ENCODE measurements around the gene SKAP1.
"Not testable (repeated sequence)": the region's sequence is repeated elsewhere in the genome, so short reads cannot be mapped to it uniquely, and the experiment has no call there.

SKAP1 gene

GRCh38 chr17:48459070-48459844, 29.2 kb upstream of the SKAP1 start:
- DNase-seq, result no peak
- no peak for TF ChIP-seq GATA1 (IDR thresholded peaks at IDR 0.05; ENCODE audit: low read depth, low read length)

DNA sequence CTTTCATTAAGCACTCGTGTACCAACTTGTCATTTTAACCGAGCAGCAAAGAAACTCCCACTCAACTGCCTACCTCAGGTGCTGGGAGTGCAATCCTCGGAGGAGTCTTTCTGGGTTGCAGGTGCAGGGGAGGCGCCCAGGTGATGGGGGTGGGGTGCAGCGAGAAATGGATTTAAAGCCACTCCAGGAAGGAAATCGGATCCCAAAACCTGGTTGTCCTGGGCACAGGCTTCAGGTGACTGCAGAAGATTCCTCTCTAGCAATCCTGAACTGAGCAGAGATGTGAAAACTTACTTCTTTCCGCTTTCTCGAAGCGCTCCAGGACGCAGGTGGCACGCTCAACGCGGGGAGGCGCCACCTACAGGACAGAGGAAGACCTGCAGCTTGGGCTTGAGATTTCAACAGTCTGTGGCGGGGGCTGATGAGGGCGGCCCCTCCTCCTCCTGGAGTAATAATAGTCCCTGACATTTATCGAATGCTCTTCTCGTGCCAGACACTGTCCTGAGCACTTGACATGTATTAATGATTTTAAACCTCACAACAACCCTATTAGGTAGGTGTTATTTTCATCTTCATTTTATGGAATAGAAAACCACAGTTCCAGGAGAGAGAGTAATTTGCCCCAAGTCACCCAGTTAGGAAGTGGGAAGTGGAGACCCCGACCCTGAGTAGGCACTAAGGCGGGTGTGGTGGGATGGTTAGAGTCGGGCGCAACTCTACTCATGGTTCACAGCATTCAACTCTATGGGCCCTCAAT, 27.2 kb upstream of the SKAP1 start:
- peak; percentile 82 to 87 for DNase-seq
- TF ChIP-seq GATA1 (IDR thresholded peaks at IDR 0.05; ENCODE audit: low read depth, low read length), result no peak
- TF ChIP-seq POLR2A (IDR thresholded peaks at IDR 0.05; ENCODE audit: low read length), result no peak

DNA sequence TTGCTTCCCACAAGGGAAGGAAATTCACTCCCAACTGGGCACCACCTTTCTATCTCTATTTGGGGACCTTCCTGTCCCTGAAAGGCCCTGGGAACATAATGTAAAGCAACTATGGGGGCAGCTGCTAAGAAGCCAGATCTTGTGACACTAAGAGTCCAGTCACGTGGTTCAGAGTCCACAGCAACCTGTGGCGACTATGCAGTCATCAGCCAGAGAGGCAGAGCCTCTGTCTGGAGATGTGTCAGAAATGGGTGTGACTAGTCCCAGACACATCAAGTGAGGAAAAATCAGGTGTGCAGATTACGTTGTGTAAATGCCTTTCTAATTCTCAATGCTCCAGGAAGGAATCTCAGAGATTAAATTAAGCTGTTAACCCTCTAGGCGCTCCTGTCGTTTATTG, 26.6 kb upstream of the SKAP1 start:
- peak; percentile 63 to 67 for DNase-seq

GRCh38 chr17:48455791-48456190, 25.8 kb upstream of the SKAP1 start:
- peak; percentile 78 to 89 for DNase-seq
- no peak for TF ChIP-seq GATA1 (IDR thresholded peaks at IDR 0.05; ENCODE audit: low read depth, low read length)
- no peak for TF ChIP-seq POLR2A (IDR thresholded peaks at IDR 0.05; ENCODE audit: low read length)

More for the DNA sequence above, 26.6 kb upstream of the SKAP1 start:
- no peak for TF ChIP-seq GATA1 (IDR thresholded peaks at IDR 0.05; ENCODE audit: low read depth, low read length)
- TF ChIP-seq POLR2A (IDR thresholded peaks at IDR 0.05; ENCODE audit: low read length), result no peak

DNA sequence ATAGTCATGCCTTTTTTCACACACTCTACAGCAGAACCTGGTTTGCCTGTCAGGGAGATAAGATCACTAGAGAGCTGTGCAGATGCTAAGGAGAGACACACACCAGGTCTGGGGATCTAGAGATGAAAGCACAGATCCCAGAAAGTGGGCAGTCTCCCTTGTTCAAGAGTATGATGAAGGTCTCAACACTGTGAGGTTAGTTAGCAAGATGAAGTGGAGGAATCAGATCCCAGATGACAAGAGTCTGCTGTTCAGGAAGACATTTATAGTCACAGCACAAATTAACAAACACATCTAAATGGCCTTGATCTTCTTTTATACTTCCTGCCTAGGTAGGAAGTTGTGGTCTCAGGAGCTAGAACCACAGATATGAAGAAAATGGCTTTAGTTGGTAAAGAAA, 23.4 kb upstream of the SKAP1 start:
- no peak for DNase-seq
- TF ChIP-seq GATA1 (IDR thresholded peaks at IDR 0.05; ENCODE audit: low read depth, low read length) (no peak), POLR2A (IDR thresholded peaks at IDR 0.05; ENCODE audit: low read length) (no peak)

GRCh38 chr17:48451489-48451888, 21.5 kb upstream of the SKAP1 start:
- TF ChIP-seq POLR2A (IDR thresholded peaks at IDR 0.05; ENCODE audit: low read length) (no peak), GATA1 (IDR thresholded peaks at IDR 0.05; ENCODE audit: low read depth, low read length) (no peak)
- DNase-seq, result no peak

GRCh38 chr17:48449335-48449734, 19.3 kb upstream of the SKAP1 start:
- not testable (repeated sequence) for DNase-seq

DNA sequence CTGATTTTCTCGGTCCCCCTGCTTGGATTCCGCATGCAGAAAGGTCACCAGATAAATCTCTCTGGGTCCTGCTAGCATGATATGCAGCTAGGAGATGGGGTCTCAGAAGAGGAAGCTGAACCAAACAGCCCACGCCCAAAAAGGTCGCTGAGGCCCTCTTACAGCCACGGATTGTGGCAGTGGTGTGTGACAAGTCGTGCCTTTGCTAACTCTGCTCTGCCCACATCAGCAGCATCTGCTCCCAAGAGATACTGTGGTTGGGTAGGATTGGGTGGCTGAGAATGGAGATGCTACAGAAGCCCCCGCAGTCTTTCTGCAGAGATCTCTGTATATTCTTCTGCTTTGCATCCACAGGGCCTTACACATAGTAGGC, 15.2 kb upstream of the SKAP1 start:
- no peak for DNase-seq
- no peak for TF ChIP-seq GATA1 (IDR thresholded peaks at IDR 0.05; ENCODE audit: low read depth, low read length)
- no peak for TF ChIP-seq POLR2A (IDR thresholded peaks at IDR 0.05; ENCODE audit: low read length)

DNA sequence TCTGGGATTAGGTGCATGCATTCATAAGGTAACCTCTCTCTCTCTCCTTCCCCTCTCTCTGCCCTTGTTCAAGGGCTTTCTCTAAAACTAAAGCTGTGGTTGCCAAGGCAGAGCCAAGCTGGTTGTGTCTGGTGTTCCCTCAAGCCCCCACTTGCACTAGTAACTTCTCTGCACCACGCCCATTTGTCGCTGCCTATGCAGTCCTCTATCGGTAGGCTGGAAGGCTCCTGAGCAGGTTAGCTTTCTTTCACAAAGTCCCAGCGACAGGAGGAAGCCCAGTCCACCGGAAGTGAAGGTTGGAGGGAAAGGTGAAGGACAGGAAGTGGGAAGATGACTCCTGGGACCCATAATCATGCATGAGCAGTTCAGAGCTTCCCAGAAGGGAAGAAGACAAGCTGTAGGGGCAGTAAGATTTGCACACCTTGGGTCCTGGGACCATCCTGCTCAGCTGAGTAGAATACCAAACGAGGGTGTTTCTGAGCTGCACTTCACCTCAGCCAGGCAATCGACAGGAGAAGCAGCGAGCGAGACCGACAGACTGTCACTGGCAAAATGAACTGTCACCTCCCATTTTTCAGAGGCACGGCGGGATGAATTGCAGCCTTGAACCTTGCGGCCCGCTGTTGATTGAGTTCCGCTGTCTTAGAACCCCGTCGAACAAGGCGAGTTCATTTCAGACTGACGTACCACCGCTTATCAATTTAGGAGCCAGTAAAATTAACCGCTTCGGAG, 14.7 kb upstream of the SKAP1 start:
- no peak for DNase-seq
- TF ChIP-seq GATA1 (IDR thresholded peaks at IDR 0.05; ENCODE audit: low read depth, low read length) (no peak), POLR2A (IDR thresholded peaks at IDR 0.05; ENCODE audit: low read length) (no peak)

- DNase-seq, result no peak
- TF ChIP-seq GATA1 (IDR thresholded peaks at IDR 0.05; ENCODE audit: low read depth, low read length) (no peak), POLR2A (IDR thresholded peaks at IDR 0.05; ENCODE audit: low read length) (no peak)
These were observed 13.7 kb upstream of the SKAP1 start for GRCh38 chr17:48443712-48444111.

DNA sequence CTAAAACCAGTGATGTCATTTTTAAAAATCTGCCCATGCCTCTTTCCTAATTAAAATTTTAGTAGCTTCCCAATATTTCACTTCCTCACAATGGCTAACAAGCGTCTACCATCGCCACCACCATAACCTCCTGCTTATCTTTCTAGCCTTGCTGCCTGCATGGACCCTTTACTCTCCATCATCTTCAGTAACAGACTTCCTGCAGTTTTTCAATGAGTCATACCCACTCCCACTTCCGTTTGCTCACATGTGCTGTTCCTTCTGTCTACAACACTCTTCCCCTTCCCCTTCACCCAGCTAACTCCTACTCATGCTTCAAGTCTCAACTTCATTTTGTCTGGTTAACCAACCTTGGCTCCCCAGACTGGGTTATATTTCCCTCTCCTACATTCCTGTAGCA, 12.8 kb upstream of the SKAP1 start:
- DNase-seq, result peak in 1 of 2 experiments; percentile 11
- TF ChIP-seq GATA1 (IDR thresholded peaks at IDR 0.05; ENCODE audit: low read depth, low read length), result no peak
- no peak for TF ChIP-seq POLR2A (IDR thresholded peaks at IDR 0.05; ENCODE audit: low read length)

- no peak for TF ChIP-seq POLR2A (IDR thresholded peaks at IDR 0.05; ENCODE audit: low read length)
- TF ChIP-seq GATA1 (IDR thresholded peaks at IDR 0.05; ENCODE audit: low read depth, low read length), result no peak
These were observed 11.8 kb upstream of the SKAP1 start for GRCh38 chr17:48441862-48442261.

GRCh38 chr17:48441231-48441711, 11.3 kb upstream of the SKAP1 start:
- no peak for DNase-seq
- no peak for TF ChIP-seq GATA1 (IDR thresholded peaks at IDR 0.05; ENCODE audit: low read depth, low read length)
- TF ChIP-seq POLR2A (IDR thresholded peaks at IDR 0.05; ENCODE audit: low read length), result no peak

More at GRCh38 chr17:48441862-48442261, 11.8 kb upstream of the SKAP1 start:
- DNase-seq, result no peak

GRCh38 chr17:48440669-48441068, 10.7 kb upstream of the SKAP1 start:
- DNase-seq, result no peak
- no peak for TF ChIP-seq GATA1 (IDR thresholded peaks at IDR 0.05; ENCODE audit: low read depth, low read length)
- TF ChIP-seq POLR2A (IDR thresholded peaks at IDR 0.05; ENCODE audit: low read length), result no peak

Data from erythroblast (primary cell).